Hematopoietic multipotent progenitor cell treated with erythropoietin and hydrocortisone succinate and interleukin-3 and kit ligand, for 8 days (in vitro differentiated cells): ENCODE measurements around the gene ROBO1.

Experiments used
- DNase-seq: peaks from one replicate; pipeline ENCODE4 v3.0.0-alpha.2; 2015

The ROBO1 gene

DNA sequence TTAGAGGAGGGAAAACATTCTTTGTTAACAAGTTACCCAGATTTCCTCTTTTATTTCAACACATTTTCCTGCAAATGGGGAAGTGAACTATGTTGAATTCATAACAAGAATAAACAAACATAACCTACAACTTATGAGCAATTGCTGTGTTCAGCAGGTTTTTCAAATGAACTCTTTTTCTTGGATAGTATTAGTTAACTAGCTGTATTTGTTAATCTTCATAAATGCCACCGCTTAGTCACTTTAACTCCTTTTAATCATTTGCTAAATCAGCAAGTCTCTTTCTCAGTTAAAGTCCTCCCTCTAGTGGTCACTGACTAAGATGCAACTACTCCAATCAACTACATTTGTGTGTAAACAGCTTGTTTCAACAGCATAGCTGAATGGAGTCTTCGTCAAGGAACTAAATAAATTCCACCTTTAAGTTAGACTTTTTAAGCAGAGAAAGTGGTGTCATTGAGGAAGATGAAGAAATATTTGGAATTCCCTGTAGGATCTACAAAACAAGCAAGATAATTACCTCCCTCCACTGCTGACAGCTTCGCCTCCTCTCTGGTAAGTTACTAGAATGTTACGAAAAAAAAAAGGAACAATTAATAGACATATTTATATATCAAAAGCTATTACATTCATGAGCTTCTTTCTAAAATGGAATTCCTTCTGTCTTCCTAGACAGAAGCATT, 1122.0 kb downstream of the ROBO1 start:
- DNase-seq, result peak; percentile 83

DNA sequence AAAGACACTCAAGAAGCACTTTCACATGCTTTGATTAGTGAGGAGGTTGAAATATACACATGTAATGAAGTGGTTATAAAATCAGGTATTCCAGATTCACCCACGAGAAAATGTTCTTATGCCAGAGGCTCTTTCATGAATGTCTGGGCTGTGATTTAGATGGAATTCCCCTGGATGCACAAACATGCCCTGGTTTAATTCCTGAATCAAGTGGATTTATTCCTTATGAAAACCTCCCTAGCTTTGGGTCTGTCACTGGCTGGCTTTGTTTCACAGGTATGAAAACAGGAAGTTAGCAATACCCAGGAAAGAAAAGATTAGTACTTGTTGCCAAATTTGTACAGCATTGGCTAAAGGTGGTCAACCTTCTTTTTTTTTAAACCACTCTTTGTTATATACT, 1123.0 kb downstream of the ROBO1 start:
- DNase-seq, result no peak

GRCh38 chr3:78642226-78643035, 1125.4 kb downstream of the ROBO1 start:
- peak; percentile 76 for DNase-seq

DNA sequence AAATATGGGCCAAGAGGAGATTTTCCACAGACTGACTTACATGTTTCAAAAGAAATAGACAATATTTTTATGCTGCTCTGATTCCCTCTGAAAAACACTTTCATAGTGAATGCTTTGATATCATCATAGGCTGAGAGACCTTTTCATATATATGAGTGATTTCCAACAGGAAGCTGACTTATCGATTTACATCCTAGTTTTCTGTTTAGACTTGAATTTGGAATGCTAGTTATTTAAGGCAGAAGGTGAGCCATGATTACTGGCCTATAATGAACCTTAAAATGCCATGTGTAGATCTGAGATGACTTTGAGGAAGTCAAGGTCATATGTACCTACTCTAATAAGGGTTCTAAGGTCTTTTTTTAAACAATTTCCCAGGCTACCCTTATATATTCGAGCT, 1126.1 kb downstream of the ROBO1 start:
- no peak for DNase-seq

DNA sequence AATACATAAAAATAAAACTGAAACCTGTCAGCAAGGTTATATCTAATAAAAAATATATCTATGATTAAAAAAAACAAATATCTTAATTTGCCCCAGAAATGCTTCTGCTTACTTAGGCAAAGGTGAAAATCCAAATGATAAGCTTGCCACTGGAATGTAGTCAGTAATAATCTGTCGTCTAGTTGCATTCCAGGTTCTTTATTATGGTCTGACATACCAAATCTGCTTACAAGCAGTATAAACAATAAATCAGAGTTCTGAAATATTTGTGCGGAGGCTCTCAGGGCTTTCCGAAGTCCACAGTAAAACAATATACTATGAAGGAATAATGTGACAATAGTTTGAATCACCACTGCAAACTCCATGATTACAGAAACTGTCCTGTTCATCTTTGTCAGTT, 1133.5 kb downstream of the ROBO1 start:
- DNase-seq, result no peak

DNA sequence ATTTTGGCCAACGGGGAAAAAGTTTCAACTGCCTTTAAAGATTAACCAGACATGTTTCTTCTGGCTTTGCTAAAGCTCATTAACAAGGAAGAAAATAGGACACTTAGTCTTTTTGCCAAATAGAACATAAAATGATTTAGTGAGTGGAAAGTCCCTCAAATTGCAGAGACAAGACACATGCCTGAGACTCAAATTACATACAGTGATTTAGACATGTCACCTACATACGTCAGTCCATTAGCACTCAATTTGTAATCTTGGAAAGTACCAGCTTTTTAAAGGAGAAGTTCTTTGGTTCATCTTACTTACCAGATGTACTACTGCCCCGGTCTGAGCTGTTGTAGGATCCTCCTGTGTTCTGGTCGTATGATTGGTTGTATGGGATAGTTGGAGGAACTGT, 1134.2 kb downstream of the ROBO1 start:
- no peak for DNase-seq

DNA sequence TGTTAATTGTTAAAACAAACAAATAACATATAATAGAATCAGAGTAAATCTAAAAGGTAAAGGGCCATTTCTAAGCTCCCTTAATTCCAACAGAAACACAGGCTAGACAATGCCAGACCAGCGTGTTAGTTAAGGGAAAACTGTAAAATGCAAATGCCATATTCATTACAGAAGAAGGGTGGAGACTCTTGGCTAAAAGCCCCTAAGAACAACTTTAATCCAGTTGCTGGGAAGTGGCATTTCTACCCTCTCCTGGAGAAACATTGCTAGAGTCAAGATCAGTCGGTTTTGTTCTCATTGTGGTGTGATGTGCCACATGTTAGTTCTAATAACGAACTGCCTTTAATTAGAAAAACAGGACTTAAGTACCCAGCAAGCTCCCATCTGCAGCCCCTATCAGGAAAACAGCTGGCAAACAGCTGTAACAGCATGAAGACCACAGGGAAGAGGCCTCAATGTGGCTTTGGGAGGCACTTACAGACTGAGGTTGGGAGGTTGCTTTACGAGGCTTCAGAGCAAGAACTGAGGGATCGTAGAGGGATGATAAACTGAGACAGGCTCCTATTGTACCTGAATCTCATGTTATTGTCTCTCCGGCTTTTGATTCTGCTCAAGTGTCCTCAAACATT, 1134.8 kb downstream of the ROBO1 start:
- DNase-seq, result no peak

GRCh38 chr3:78629544-78629943, 1138.3 kb downstream of the ROBO1 start:
- no peak for DNase-seq

DNA sequence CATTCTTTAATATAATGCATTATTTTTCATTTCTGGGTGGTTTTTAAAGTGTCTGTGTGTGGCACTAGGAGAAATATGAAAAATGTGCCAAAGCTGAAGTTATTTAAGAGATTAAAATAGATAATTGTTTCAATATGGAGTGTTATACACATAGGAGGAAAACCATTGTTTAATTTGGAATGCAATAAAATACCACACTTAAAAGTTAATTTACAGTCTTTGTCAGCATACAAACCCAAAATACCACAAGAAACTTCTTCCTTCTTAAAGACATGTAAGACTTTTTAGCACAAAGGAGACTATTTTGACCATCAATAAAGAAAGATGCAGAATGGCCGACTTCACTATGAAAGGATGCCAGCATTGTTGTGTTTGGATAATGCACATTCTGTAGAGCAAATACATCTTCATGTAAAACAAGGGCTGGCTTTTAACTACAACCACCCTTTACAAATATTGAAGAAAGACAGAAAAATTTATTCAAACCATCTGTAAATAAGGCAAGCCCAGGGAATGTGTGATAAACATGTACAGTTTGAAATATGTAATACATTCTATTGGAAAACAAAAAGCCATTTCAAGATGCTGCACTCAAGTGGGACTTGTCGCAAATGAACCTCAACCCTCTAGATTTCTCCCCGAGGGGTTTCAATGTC, 1146.6 kb downstream of the ROBO1 start:
- no peak for DNase-seq

DNA sequence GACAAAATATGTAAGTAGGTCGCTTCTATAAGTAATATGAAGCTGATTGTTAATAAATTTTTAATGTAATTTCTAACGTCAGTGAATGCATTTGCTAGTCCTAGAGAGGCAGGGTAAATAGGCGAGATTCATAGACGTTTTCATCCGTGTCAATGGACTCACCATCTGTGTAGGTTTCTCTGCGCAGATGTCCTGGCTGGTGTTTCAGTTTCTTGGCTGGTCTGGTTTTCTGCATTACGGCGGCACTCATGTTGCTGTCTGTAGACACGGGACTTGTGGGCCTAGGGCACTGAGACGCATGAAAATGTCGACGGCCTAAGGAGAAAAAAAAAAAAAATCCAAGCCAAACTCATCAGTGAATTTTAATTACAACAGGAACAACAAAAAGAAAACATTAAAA, 1153.3 kb downstream of the ROBO1 start:
- no peak for DNase-seq

DNA sequence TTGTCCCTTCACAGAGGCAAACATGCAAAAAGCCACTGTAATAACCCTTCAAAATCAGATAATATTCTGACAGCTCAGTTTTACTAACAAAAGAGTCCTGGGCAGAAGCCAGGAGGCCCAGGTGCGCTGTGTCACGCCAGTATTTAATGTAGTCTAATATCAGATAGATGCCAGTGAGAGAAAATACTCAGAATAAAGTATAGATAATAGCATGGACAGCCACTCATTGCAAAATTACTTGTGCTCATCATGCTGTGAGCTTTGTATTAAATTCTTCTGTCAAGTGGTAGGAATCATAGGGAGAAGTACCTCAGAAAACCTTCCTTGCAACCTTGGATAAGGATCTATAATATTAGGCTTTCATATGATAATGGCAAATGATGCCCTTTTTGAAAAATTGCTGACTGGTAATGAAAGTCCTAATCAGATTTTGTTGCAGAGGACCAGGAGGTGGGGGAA, 1154.3 kb downstream of the ROBO1 start:
- DNase-seq, result no peak

- DNase-seq, result no peak
These were observed 1156.5 kb downstream of the ROBO1 start for GRCh38 chr3:78611278-78611677.

GRCh38 chr3:78610462-78611125, 1157.2 kb downstream of the ROBO1 start:
- no peak for DNase-seq

DNA sequence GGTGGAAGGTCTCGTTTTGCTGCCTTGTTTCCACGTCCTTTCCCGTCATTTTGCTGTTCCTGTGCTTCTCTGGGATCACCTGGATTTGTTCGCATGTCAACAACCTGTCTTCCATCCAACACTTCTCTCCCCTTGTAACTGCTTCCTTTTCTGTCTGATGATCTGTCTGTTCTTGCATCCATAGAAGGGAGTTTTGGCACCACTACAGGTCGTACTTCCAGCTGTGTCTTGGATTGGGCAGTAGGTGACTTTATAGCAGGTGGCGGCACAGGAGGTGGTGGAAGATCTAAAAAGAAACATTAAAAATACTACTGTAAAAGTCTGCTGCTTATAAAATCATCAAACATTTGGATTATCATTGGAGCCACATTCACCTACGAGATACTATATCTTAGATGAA, 1161.0 kb downstream of the ROBO1 start:
- DNase-seq, result no peak

GRCh38 chr3:78605178-78605577, 1162.6 kb downstream of the ROBO1 start:
- DNase-seq, result no peak

DNA sequence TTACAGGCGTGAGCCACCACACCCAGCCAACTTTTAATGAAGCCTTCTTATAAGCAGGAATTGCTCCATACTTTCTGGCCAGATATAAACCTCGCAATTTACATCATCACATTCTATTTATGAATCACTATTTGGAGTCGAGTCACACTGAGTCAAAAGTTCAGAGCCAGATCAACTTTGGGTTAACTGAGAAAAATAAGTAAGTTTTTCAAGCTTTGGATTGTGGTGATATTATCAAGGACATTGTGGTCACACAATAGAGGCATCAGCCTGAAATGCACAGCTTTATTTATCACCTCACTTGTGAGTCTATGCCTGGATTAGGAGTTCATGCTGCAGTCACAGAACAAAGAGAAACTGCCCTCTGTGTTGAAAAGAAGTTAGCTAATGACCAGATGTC, 1163.5 kb downstream of the ROBO1 start:
- DNase-seq, result no peak

- no peak for DNase-seq
These were observed 1166.5 kb downstream of the ROBO1 start for GRCh38 chr3:78601249-78601648.

- DNase-seq, result no peak
These were observed 1178.0 kb downstream of the ROBO1 start for GRCh38 chr3:78589778-78590177.

GRCh38 chr3:78588906-78589621, 1178.7 kb downstream of the ROBO1 start:
- DNase-seq, result no peak

DNA sequence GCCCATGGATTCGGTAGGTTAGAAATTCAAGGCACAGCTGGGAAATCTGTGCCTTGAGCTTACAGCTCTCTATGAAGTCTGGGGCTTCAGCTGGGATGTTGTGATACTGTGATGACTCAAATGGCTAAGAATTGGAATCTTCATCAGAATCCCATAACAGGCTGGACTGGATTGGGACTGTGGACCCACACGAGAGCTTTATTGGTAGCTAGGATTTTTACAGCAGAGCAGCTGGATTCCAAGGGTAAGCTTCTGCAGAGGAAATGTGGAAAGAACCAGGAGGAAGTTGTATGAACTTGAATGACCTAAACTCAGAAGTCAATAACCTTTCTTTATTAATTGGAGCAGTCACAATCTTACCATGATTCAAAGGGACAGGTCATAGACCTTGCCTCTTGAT, 1187.1 kb downstream of the ROBO1 start:
- no peak for DNase-seq

- no peak for DNase-seq
These were observed 1196.3 kb downstream of the ROBO1 start for GRCh38 chr3:78571486-78571885.

DNA sequence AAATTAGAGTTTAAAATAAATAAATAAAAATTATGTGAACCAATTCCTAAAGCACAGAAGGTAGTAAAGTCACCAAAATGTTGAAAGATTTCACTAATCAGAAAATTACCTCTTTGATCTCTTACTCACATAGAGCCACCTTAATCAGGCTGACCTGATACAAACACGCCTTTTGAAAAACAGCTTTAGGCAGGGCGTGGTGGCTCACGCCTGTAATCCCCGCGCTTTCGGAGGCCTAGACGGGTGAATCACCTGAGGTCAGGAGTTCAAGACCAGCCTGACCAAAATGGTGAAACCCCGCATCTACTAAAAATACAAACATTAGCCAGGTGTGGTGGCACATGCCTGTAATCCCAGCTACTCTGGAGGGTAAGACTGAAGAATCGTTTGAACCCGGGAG, 1197.3 kb downstream of the ROBO1 start:
- no peak for DNase-seq
